Psoas muscle (tissue), 8 donors: ENCODE data around the gene TOP1. TPM values are rescaled to one million over a fixed set of nuclear protein-coding genes. Genes with fewer than 3 reads are reported as not detected.

Experiments
- ATAC-seq, 4 donors: fragments of 200-7000 bp; cut with Tn5 transposase; one replicate each; pipeline ENCODE4 v1.9.1; 2020; ENCODE audit warnings: moderate library complexity in 3 of 4, mild to moderate bottlenecking in 2 of 4
- DNase-seq, 2 donors: peaks; one replicate each; pipeline ENCODE4 v3.0.0-alpha.2; 2020
- H3K27ac ChIP-seq: fragments of 200-600 bp; one replicate; pipeline ENCODE4 v1.8.0; 2022
- H3K27me3 ChIP-seq, 3 donors: fragments of 200-600 bp in 1 of 3; one replicate each; pipeline versions ENCODE4 v1.6.1 to v1.8.0; 2013 to 2022; ENCODE audit warnings: low read length in 2 of 3, mild to moderate bottlenecking in 2 of 3, moderate library complexity in 1 of 3; ENCODE audit not compliant: insufficient read depth in 3 of 3
- H3K36me3 ChIP-seq, 2 donors: fragments of 200-600 bp in 1 of 2; one replicate each; pipeline versions ENCODE4 v1.6.1 to v1.8.0; 2013 to 2022; ENCODE audit warnings: low read depth in 1 of 2, mild to moderate bottlenecking in 1 of 2, moderate library complexity in 1 of 2; ENCODE audit not compliant: insufficient read depth in 1 of 2
- H3K4me1 ChIP-seq: fragments of 200-600 bp; one replicate; pipeline ENCODE4 v1.8.0; 2022
- H3K4me3 ChIP-seq: fragments of 200-600 bp; one replicate; pipeline ENCODE4 v1.8.0; 2022; ENCODE audit warnings: mild to moderate bottlenecking
- H3K9me3 ChIP-seq: fragments of 200-600 bp; one replicate; pipeline ENCODE4 v1.8.0; 2022
- CTCF ChIP-seq: fragments of 200-600 bp; IDR thresholded peaks from one replicate; pipeline ENCODE4 v1.8.0; 2022; ENCODE audit warnings: antibody characterized with exemption
- WGBS, 3 donors: extraction: QIAGEN DNeasy Blood & Tissue Kit; methylation state at CpG; one replicate each; pipeline versions ENCODE4 v1.1.6 to v1.1.7; 2013; 5-methylcytosine and 5-hydroxymethylcytosine counted together
- intact Hi-C, 2 donors: fragments of 100-400 bp; cut with DNase I; formaldehyde crosslinking; loops; one replicate each; pipeline versions ENCODE4 v1.11.0 to v1.14.2; 2022
- polyA plus RNA-seq, 3 donors: library from polyadenylated mRNA; stranded (reverse); fragments of 200-250 nt; gene quantifications; one replicate each; pipeline ENCODE4 v1.2.3, GENCODE V29; 2013
- total RNA-seq, 4 donors: library from RNA; stranded (reverse); fragmentation: NEBNext Ultra II Directional in 2 of 4; extraction: Animal tissue kit (Norgen Biotek cat#: 25700) in 2 of 4; gene quantifications; one replicate each; pipeline versions ENCODE4 v1.2.1 to v1.2.4, GENCODE V29; 2021 to 2023
- donor health status: healthy with polysubstance abuse.
- donor health status: DM: no; HTN: no; CAD: no; lungs with moderate emphysema.
- donor health status: Bipolar disorder and iron deficiency.
- donor health status: healthy.
- donor health status: DM: yes; HTN: yes; CAD: no.
- donor health status: DM: no; HTN: no; CAD: no.
- donor health status: DM: no; HTN: no; CAD: no.
- donor health status: DM: yes; HTN: yes; CAD: no.

The TOP1 gene
- total and polyA plus RNA-seq, 7 donors = 10.6 to 30.7 (median 22.2) TPM

- no peaks in the 10 kb centered on the region for H3K9me3 ChIP-seq
- intact Hi-C loops = loop anchor here in 1 of 2 donors (2.0 kb wide), 1 partner anchor 207 kb away; the partner anchor contains the start of gene LPIN3
- TF ChIP-seq CTCF = no peak
- H3K4me1 ChIP-seq = peaks cover 19% of the 10 kb centered on the region
- H3K27ac ChIP-seq = no peak overlapping the region
- no peak overlapping the region for H3K4me3 ChIP-seq
- WGBS, 3 donors = 76 to 90% (median 87%) methylated on average over 7 of the region's 7 CpGs
- H3K36me3 ChIP-seq = no peaks in the 10 kb centered on the region
- ATAC-seq (no peak), DNase-seq (no peak)
- H3K27me3 ChIP-seq = no peaks in the 10 kb centered on the region
Measured at GRCh38 chr20:41133709-41134361, 105.2 kb downstream of the TOP1 start.

GRCh38 chr20:41134362-41135186, 106.0 kb downstream of the TOP1 start:
- WGBS, 3 donors = 85 to 89% (median 87%) methylated on average over 9 of the region's 9 CpGs

GRCh38 chr20:41135187-41135887, 106.7 kb downstream of the TOP1 start:
- peak in 1 of 4 donors; percentile 30 for ATAC-seq
- WGBS, 3 donors = 47 to 64% (median 53%) methylated on average over 13 of the region's 13 CpGs

More at GRCh38 chr20:41134362-41135186, 106.0 kb downstream of the TOP1 start:
- H3K9me3 ChIP-seq = no peaks in the 10 kb centered on the region
- ATAC-seq (no peak), DNase-seq (no peak)
- no peak overlapping the region for H3K27ac ChIP-seq
- H3K36me3 ChIP-seq = no peaks in the 10 kb centered on the region
- no peaks in the 10 kb centered on the region for H3K27me3 ChIP-seq
- H3K4me3 ChIP-seq = no peak overlapping the region
- intact Hi-C loops = loop anchor here in 1 of 2 donors (2.0 kb wide), 1 partner anchor 206 kb away; the partner anchor contains the start of gene LPIN3
- peaks cover 26% of the 10 kb centered on the region for H3K4me1 ChIP-seq
- no peak for TF ChIP-seq CTCF

More at GRCh38 chr20:41135187-41135887, 106.7 kb downstream of the TOP1 start:
- no peak overlapping the region for H3K4me3 ChIP-seq
- H3K9me3 ChIP-seq = no peaks in the 10 kb centered on the region
- H3K36me3 ChIP-seq = no peaks in the 10 kb centered on the region
- TF ChIP-seq CTCF = peak; percentile 75
- H3K4me1 ChIP-seq = peaks cover 34% of the 10 kb centered on the region
- H3K27me3 ChIP-seq = no peaks in the 10 kb centered on the region
- H3K27ac ChIP-seq = no peak overlapping the region
- intact Hi-C loops = loop anchor here in 1 of 2 donors (2.0 kb wide), 1 partner anchor 205 kb away; the partner anchor contains the start of gene LPIN3
- DNase-seq = no peak
